Measurements from ENCODE around the gene KCNIP3.

The KCNIP3 gene

DNA sequence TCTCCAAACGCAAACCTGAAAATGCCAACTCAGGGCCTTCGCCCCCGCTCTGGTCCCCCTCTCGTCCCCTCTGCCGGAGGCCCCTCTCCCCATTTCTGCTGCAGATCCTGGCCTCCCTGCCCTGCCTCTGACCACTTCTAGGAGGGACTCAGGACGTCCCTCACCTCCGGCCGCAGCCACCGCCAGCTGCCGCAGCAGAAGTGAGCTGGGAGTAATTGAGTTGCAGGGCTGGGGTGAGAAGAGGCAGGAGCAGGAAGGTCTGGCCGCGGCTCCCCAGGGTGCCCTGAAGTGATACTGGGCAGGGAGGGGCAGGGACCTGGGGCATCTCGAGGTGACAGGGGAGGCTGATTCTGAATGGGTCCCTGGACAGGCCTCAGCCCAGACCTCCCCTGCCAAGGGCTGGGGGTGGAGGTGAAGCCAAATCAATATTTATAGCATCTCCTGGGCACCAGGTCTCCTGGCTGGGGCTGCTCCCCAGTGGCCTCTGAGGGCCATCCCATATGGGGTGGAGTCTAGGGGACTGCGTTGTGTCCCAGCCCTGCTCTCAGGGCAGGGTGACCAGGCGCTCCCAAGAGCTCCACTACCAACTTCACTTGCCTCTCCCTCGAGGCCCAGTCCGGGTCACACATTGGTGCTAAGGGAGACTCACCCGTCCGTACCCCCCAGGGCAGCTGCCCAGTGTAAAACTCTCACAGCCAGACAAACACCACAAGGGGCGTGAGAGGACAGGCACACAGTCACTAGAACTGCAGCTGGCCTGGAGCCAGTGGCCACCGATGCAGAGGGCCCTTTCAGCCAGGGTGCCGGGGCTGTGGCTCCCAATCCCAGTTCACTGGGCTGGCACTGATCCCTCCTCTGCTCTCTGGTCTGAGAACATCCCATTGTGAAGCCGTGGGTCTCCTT lies 33.0 kb downstream of the KCNIP3 start:
- peak in 1 of 2 donors; percentile 39 for DNase-seq

DNA sequence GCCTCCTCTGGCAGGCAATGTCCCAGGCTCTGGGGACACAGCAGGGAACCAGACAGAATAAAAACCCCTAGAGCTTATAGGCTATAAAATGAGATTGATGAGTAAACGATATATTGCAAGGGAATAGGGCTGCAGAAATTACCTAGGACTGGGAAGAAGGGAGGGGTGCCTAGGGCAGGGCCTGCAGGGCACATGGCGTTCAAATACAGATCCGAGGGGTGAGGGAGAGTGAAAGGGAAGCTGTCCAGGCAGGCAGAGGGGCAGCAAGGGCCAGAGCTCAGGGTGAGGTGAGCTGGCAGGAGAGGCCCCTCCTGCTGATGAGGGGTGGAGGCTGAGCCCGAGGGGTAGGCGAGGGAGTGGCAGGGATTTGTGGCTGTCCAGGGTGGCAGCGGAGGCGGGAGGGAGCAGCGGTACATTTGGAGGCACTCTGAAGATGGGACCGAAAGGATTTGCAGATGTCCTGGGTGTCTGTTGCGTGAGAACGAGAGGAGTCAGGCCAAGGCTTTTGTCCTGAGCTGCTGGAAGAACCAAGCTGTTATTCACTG lies 33.7 kb downstream of the KCNIP3 start:
- no peak for DNase-seq

DNA sequence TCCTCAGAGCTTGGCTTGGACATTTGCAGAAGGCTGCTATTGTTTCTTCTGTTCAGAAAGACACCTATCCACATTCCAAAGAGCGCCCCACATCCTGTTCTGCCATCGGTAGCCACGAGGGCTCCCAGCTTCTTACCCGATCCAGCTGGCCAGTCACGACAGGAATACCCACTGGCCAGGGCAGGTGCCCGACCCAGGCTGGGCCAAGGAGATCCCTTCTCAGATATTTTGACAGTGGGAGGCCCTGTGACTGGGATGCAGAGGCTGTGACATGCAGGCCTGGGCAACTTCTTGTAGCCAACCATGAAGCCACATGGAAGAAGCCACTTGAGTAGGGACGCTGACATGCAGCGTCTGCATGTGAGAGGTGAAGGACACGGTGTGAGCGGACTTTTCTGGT lies 34.5 kb downstream of the KCNIP3 start:
- DNase-seq = no peak

DNA sequence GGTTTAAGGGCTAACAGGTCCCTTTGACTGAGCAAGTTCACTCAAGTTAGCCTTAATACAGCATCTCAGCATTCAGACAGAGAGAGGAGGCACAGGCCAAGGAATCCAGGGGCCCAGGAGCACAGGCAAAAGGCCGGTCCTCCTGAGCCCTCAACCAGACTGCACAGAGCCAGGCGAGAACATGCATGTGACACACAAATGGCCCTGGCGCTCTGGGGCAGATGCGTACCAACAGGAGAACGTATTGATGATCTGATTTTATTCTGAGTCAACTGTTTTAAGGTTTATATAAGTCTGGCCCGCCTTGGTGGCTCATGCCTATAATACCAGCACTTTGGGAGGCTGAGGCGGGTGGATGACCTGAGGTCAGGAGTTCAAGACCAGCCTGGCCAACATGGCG lies 34.9 kb downstream of the KCNIP3 start:
- no peak for DNase-seq

DNA sequence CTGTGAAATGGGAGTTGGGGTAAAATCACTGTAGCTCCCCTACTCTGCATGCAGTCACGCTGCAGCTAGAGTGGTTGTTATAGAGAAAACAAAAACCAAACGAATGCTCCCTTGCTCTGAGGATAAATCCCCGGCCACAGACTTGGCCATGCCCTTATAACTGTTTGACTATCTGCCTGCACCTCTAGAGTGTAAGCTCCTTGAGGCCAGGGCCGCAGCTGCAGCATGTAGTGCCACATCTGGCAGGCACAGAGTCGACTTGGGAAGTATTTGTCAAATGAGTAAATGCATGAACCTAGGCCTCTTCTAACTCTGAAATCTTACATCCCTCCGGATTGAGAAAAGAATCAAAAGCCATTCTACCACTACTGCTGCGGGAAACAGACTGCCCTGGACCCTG lies 35.9 kb downstream of the KCNIP3 start:
- DNase-seq = no peak

DNA sequence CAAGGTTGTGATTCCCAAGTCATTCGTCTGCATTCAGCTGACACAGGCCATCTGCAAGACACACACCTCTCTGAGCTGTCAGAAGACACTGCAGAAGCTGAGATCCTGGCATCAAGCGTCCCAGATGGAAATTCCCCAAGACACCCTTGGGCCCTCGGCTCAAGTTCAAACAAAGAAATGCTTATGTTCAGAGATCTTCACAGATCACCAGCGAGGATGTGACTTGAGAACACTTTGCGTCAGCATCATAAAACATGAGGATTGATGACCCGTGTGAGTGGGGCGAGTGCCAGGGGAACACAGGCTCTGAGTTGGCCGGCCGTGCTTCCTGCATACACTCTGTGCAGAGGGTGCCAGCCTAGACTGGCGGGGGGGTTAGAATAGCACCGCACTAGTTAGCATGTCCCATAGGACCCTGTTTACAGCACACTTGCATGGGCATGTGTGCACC lies 36.8 kb downstream of the KCNIP3 start:
- no peak for DNase-seq

DNA sequence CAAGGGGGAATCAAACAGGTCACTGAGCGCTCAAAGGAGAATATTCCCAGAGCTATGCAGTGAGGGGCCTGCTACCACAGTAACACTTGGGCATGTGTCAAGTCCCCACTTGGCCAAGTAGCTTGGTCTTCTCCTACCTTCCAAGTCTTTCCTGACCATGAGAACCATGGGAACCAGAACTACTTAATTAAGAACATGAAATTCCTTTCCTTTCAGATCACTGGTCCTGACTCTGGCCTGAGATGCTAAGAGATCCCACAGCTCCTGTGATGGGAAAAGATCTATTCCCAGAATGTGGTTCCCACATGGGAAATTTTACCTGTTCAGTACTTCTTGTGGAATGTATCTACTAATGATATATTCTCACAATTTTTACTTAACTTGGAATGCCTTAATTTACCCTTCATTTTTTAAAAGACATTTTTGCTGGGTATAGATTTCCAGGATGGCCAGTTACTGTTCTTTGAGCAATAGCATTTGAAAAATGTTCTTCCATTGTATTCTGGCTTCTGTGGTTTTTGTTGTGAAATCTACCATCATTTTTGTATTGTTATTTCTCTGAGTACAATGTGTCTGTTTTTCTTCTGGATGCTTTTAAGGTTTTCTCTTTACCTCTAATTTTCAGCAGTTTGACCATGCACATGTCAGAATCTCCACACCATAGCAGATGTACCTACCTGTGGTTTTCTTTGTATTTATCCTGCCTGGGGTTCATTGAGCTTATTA lies 37.9 kb downstream of the KCNIP3 start:
- no peak for DNase-seq

DNA sequence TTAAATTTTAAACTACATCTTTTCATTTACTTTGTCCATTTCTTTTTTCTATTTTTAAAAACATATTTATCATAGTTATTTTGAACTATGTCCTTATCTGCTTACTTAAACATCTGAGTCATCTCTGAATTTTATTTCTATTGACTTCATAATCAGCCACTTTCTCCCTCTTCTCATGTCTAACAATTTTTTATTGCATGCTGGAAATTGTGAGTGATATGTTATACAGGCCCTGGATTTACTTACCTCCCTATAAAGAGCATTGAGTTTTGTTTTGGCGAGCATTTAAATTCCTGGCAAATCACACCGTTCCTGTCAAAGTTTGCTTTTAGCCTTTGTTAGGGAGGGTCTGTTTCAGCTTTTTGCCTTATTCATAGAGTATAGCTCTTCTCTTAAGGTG lies 39.3 kb downstream of the KCNIP3 start:
- no peak for DNase-seq

DNA sequence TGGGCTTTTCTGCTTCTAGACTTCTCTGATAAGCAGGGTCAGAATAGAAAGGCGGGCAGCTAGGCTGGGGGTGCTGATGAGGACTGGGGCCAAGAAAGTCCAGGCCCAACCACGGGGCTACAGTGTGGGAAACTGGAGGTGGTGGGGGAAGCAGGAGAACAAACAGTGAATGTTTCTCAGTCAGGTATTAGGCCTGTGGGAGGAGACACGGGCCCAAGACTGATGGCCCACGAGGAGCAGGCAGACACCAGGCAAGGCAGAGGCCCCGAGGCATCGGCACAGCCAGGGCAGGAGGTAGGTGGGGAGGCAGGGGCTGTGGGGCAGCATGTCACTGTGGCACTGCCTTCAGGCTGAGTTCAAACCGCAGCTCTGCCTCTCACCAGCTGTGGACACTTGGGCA lies 40.7 kb downstream of the KCNIP3 start:
- no peak for DNase-seq

DNA sequence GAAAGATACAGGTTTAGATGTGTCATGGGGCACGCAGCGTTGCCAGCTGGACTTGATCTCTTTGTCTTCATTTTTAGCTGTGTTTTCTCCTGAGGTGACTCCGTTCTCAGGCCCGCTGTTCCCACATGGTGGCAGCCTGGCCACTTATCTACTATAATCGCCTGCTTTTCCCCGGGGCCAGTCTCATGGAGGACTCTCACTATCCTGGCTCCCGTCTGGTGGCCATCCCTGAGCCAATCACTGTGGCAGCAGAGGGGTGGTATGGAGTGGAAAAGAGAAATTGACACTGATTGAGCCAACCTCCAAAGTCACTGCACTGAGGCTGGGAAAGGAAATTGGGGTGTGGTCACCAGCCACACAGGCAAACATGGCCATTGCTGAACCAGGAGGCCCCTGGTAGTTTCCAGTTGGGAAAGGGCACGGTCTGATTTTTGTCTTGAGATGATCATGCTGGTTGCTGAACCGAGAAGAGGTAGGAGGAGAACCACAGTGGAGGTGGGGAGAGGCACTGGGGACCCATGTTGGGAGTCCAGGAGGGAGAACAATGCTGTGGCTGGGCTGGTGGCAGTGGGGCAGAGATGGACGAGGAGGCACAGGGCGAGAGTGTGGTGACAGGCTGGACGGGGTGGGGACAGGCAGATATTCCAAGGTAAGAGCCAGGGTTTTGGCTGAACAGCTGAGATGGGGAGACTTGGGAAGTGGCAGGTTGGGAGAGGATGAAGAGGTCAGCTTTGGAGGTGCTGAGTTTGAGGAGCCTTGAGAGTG lies 45.6 kb downstream of the KCNIP3 start:
- no peak for DNase-seq

DNA sequence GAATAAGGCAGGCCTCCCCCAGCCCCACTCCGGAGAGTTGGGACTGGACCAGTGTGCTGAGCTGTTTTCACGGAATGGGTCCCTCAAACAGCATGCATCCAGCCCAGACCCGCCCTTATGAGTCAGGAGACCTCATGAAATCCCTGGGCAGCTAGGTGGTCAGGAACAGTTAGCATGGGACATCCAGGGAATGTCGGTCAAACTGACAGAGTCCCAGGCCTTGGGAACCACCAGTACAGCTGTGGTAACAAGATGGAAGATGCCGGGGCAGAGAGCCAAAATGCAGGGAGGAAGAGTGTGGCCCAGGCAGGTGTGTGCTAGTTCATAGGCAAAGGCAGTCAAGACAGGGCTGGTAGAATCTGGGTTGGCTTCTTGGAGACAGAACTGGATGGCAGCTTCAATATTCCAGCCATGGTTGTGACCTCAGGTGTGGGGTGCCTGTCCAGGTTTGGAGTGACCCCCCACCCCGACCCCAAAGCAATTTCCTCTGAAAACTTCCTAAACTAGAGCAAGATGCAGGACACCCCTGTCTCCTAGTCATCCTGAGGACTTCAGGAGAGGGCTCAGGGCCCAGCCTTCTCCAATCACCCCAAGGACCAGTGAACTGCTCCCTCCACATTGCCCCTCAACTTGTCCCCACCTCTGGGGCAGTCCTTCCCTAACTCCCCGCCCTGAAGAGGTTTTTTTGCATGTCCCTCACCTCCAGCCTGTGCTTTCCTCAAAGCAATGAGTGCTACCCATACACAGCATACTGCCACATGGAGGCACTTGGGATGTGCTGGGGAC lies 46.5 kb downstream of the KCNIP3 start:
- DNase-seq = no peak

DNA sequence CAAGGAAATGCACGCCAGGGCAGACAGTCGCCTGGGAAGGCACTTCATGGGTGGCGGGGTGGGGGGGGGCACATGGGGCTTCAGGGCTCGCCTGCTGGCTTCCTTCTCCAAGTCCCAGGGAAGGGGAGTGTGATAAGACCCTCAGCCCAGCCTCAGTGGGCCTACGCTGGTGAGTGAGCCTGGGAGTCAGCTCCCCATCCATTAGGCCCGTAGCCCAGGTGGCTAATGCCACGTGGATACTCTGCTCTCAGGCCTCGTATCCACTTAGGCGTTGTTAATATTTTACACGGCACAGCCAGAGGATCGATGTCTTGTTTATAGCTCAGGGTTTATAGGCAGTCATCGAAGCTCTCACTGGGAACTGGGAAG lies 47.1 kb downstream of the KCNIP3 start:
- DNase-seq = no peak

DNA sequence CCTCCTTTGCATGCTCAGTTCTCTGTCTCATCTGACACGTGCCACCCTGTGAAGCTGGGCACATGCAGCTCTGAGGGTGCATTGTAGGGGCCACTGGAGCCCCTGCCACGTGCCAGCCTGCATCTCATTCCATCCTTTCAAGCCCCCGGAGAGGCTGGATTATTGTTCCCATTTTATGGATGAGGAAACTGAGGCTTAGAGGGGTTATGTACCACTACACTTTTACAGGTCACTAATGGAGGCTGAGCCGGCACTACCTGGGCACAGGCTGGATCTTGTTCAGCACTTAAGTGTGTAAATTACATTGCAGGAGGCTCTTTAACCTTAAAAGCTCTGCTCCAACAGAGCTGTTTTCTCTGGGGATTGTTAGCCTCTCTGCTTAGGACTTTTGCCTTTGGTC lies 47.5 kb downstream of the KCNIP3 start:
- DNase-seq = no peak

DNA sequence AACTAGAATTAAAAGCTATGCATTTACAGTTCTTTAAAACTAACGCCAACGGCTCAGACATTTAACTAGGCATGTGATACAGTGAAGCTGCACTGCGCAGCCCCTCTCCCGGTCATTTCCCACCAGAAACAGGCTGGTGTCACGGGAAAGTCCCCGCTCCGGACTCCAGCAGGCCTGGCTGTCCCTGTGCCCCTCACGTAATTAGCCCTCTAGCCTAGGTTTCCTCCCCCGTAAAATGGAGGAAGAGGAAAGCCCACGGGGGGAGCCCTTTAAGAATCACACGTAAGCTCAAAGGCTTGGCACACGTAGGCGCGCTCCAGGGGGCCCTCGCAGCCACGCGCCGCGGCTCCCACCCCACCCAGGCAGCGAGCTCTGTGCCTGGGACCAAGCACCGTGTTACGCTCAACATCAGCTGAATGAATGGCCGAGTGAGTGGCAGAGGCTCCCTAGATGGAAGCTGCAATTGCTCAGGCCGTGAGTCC lies 48.0 kb downstream of the KCNIP3 start:
- no peak for DNase-seq

DNA sequence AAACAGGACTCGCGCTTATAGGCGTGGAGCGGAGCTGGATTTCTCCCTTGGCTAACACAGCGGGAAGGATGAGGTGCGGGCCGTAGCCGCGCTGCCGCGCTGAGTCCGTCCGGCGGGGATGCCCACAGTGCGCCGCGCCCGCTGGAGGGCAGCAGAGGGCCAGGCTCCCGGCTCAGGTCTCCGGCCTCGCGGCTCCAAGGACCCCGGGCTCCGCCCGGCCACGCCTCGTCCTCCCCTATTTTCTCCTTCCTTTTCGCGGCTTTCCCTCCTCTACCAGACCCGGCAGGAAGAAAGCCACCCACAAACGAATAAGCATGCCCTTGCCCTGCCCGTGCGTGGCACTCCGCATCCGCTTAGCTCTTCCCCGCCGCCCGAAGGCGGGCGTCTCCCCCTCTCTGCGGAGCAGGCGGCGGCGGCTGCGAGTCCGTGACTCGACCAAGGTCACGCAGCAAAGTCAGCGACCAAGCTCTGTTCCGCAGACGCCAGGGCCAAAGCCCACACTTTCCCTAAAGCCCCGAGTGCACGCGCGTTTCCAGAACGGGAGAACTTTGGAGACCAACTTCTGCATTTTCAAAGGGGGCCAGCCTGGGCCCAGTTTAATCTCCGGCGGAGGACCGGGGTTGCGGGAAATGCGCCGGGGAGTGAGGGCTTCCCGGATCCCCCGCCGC lies 48.5 kb downstream of the KCNIP3 start:
- peak; percentile 55 to 71 for DNase-seq

DNA sequence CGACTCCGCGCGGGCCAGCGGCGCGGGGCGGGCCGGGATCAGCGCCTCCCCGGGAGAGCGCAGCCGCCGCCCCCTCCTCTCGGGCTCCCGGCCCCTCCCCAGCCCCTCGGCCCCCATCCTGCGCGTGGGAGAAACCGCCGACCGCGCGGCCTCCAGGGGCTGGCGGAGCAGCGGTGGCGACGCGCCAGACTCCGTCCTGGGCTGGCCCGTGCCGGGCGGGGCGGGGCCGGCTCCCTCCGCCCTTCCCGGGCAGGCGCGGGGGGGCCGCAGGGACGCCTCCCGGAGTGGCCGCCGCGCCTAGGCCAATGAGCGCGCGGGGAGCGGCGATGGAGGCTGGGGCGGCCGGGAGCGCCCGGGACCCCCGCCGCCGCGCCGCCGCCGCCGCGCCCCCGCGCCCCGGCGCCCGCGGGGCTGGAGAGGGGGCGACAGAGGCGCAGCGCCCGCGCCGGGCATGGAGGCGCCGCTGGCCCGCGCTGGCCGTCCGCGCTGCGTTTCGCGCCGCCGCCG lies 49.1 kb downstream of the KCNIP3 start:
- DNase-seq = no peak

DNA sequence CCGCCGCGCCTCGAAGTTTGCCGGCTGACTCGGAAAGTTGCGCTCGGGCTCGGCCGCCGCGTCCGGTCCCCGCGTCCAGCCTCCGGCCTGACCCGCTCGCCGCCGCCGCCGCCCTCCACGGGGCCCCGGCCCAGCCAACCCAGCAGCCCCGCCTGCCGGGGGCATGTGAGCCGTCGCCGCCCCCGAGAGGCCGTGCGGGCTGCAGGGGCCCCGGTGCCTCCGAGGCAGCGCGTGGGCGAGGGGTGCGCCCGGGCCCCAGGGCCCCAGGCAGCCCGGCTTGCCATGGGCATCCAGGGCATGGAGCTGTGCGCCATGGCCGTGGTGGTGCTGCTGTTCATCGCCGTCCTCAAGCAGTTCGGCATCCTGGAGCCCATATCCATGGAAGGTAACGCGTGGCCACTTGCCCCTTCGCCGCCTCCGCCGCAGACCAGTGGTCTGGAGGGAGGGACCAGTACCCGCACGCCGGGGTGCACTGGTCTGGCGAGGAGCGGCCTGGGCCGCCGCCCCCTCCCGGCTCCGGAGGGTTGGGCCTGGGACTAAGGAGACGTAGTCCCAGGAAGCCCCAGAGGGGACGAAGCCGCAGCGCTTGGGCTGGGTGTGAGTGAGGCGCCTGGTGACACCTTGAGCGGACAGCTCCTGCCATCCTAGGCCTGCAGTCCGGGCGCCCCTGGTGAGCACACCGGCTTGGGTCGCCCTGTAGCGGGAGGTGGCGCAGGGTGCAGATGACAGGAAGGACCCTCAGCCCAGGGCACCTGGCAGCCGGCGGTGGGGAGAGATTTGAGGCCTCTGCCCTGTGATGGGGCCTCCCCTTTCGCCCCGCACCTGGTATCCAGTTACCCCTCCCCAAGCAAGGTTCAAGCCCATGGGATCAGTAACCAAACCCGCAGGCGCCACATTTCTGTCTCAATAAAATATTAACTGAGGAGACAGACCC lies 49.9 kb downstream of the KCNIP3 start:
- no peak for DNase-seq

DNA sequence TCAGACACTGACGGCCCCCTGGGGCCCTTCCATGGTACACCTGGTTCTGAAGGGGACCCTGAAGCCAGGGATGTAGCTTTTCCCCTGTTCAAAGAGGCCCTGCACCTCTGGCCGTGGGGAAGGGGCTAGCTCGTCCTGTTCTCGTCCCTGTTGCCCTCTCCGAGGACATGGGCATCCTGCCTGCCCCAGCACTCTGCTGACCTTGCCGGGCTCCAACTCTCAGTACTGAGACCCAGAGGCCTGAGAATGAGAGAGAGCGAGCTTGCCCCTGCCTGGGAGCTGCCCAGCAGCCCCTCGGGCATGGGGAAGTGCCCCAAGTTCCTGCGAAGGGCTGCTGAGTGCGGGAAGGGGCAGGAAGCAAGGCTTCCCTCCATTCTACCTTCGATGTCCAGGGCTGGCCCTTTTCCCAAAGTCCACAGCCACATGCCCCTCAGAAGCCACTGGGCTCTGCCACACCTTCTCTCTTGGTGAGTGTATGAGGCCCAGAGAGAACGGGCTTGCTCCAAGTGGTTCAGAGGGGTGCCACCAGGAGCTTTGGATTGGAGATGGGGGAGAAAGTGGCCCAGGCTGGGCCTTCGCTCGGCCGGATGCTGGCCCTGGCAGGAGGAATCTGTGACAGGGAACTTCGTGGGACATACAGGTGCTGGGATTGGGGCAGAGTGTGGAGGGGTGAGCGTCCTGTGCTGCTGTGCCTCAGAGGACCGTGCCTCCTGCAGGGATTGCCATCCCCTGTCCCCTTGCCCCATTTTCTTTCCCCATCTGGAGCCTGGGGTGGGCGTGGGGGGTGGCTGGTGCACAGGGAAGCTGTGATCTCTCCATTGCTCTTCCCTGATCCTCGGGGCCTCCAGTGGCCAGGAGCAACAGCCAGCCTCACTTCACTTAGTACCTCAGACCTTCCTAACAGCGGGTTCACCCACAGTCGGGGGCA lies 50.8 kb downstream of the KCNIP3 start:
- no peak for DNase-seq

Data from hippocampal formation (tissue), 2 donors.